Right lobe of liver (tissue), 4 donors: ENCODE results near the gene PANK1.

Source experiments
- CTCF ChIP-seq, 4 donors: fragments of 200-600 bp in 3 of 4; fragments of 450-650 bp in 1 of 4; IDR thresholded peaks; one replicate each; pipeline versions ENCODE4 v1.5.1 to v1.8.0; 2016 to 2022; ENCODE audit warnings: antibody characterized with exemption in 4 of 4, mild to moderate bottlenecking in 2 of 4
- POLR2A ChIP-seq: fragments of 450-650 bp; IDR thresholded peaks from one replicate; pipeline ENCODE4 v1.6.1; 2017; ENCODE audit warnings: antibody characterized with exemption, mild to moderate bottlenecking
- donor health status: DM: no; HTN: no; CAD: no.
- donor health status: DM: no; HTN: no; CAD: no.
- donor health status: DM: no; HTN: yes; CAD: no.

GRCh38 chr10:89609833-89610346 lies 35.2 kb downstream of the PANK1 start:
- TF ChIP-seq POLR2A (no peak), CTCF (IDR thresholded peaks at IDR 0.05) (no peak)
